SK-N-SH treated with all-trans-retinoic acid at 6 μM for 48 hours (cell line): Measurements from ENCODE around the gene KLHL29.

Source experiments
- ARNTL ChIP-seq: fragments of 450-650 bp; formaldehyde crosslinking; IDR thresholded peaks from 2 replicates; pipeline ENCODE4 v1.5.0; 2020; ENCODE audit warnings: low read depth, mild to moderate bottlenecking, moderate library complexity, borderline replicate concordance
- CSRNP3 ChIP-seq: fragments of 250-450 bp; sonication (Bioruptor Pico); IDR thresholded peaks from 2 replicates; pipeline ENCODE4 v1.5.1; 2021; ENCODE audit warnings: mild to moderate bottlenecking, moderate library complexity
- OSR1 ChIP-seq: fragments of 250-450 bp; sonication (Bioruptor Pico); IDR thresholded peaks from 2 replicates; pipeline ENCODE4 v1.8.0; 2022; ENCODE audit warnings: moderate library complexity, mild to moderate bottlenecking, inconsistent platforms
- PATZ1 ChIP-seq: fragments of 250-450 bp; sonication (Bioruptor Pico); IDR thresholded peaks from 2 replicates; pipeline ENCODE4 v1.8.0; 2020; ENCODE audit warnings: mild to moderate bottlenecking, moderate library complexity, borderline replicate concordance
- PPARA ChIP-seq: fragments of 250-450 bp; sonication (Bioruptor Pico); IDR thresholded peaks from 2 replicates; pipeline ENCODE4 v1.5.0; 2020; ENCODE audit warnings: mild to moderate bottlenecking, borderline replicate concordance
- ZC3H10 ChIP-seq: fragments of 250-450 bp; sonication (Bioruptor Pico); IDR thresholded peaks from 2 replicates; pipeline ENCODE4 v1.5.1; 2021; ENCODE audit warnings: mild to moderate bottlenecking, moderate library complexity
- ZFP3 ChIP-seq: fragments of 250-450 bp; sonication (Bioruptor Pico); IDR thresholded peaks from 2 replicates; pipeline ENCODE4 v1.5.0; 2020; ENCODE audit warnings: mild to moderate bottlenecking, moderate library complexity
- ZNF8 ChIP-seq: fragments of 450-650 bp; formaldehyde crosslinking; IDR thresholded peaks from 2 replicates; pipeline ENCODE4 v1.5.0; 2020; ENCODE audit warnings: mild to moderate bottlenecking, moderate library complexity

DNA sequence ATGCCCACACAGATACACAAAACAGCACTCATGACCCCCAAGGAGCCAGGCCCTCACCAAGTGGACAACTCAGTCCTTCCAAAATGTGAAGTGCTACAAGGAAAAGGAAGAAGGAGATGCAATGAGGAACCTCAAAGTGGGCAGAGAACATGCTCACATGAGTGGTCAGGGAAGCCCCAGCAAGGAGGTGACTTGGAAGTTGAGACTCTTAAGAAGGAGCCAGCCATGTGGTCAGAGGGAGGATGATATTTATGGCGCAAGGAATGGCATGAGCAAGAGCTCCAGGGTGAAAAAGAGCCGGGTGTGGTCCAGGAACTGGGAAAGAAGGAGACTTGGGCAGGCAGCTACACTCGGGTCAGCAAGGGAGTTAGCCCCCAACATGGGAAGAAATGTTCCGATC lies 30.0 kb upstream of the KLHL29 start:
- TF ChIP-seq ARNTL (CRISPR knock-in tag) = no peak
- no peak for TF ChIP-seq PATZ1 (CRISPR knock-in tag)
- no peak for TF ChIP-seq OSR1 (CRISPR knock-in tag)
- TF ChIP-seq CSRNP3 (CRISPR knock-in tag) = no peak
- TF ChIP-seq ZFP3 (CRISPR knock-in tag) = no peak
- TF ChIP-seq PPARA (CRISPR knock-in tag) = no peak
- TF ChIP-seq ZC3H10 (CRISPR knock-in tag) = no peak
- no peak for TF ChIP-seq ZNF8
